ENCODE data around the gene SCN1A. TPM values are rescaled to one million over a fixed set of nuclear protein-coding genes. Genes with fewer than 3 reads are reported as not detected.

Gene SCN1A
- total RNA-seq, 2 donors from 2014 or later, result not detected

- no peaks in the 10 kb centered on the region for H3K36me3 ChIP-seq (replicated peaks in 1 of 2; ENCODE audit: insufficient read depth in 1 of 2, low read depth in 2 of 2)
- no peaks in the 10 kb centered on the region for H3K27me3 ChIP-seq
- WGBS, 2 donors, result 45 to 84% methylated on average over 2 of the region's 2 CpGs
- no peak overlapping the region for H3K27ac ChIP-seq
- TF ChIP-seq CTCF (IDR thresholded peaks at IDR 0.05) (no peak), POLR2A (IDR thresholded peaks at IDR 0.05) (no peak)
- H3K4me3 ChIP-seq, result no peak overlapping the region
- H3K4me1 ChIP-seq, result no peaks in the 10 kb centered on the region
- DNase-seq, result no peak
- no peak for ATAC-seq
- intact Hi-C loops (cut with DNase I), result no loop called here
- H3K9me3 ChIP-seq, result no peaks in the 10 kb centered on the region
These were observed 53.8 kb downstream of the SCN1A start for GRCh38 chr2:166074011-166074410.

- Histone ChIP-seq H3K9me3 (no peaks in the 10 kb centered on the region), H3K36me3 (replicated peaks in 1 of 2; ENCODE audit: insufficient read depth in 1 of 2, low read depth in 2 of 2) (no peaks in the 10 kb centered on the region), H3K27me3 (no peaks in the 10 kb centered on the region), H3K4me3 (no peak overlapping the region), H3K27ac (no peak overlapping the region), H3K4me1 (no peaks in the 10 kb centered on the region)
- DNase-seq (no peak), ATAC-seq (no peak)
- 48 to 51% methylated on average over 3 of the region's 3 CpGs for WGBS, 2 donors
- intact Hi-C loops (cut with DNase I), result no loop called here
- TF ChIP-seq POLR2A (IDR thresholded peaks at IDR 0.05) (no peak), CTCF (IDR thresholded peaks at IDR 0.05) (no peak)
These were observed 57.6 kb downstream of the SCN1A start for GRCh38 chr2:166070231-166070630.

- H3K36me3 ChIP-seq (replicated peaks in 1 of 2; ENCODE audit: insufficient read depth in 1 of 2, low read depth in 2 of 2), result no peaks in the 10 kb centered on the region
- intact Hi-C loops (cut with DNase I), result loop anchor here (10.0 kb wide), 1 partner anchor 116 kb away; no protein-coding TSS in a partner anchor
- H3K4me3 ChIP-seq, result no peak overlapping the region
- TF ChIP-seq POLR2A (IDR thresholded peaks at IDR 0.05) (no peak), CTCF (IDR thresholded peaks at IDR 0.05) (no peak)
- DNase-seq, result no peak
- 57 to 63% methylated on average over 1 of the region's 1 CpG for WGBS, 2 donors
- no peaks in the 10 kb centered on the region for H3K9me3 ChIP-seq
- H3K27me3 ChIP-seq, result no peaks in the 10 kb centered on the region
- no peaks in the 10 kb centered on the region for H3K4me1 ChIP-seq
- H3K27ac ChIP-seq, result no peak overlapping the region
- ATAC-seq, result no peak
These were observed 58.8 kb downstream of the SCN1A start for GRCh38 chr2:166068981-166069380.

- Histone ChIP-seq H3K36me3 (replicated peaks in 1 of 2; ENCODE audit: insufficient read depth in 1 of 2, low read depth in 2 of 2) (no peaks in the 10 kb centered on the region), H3K27me3 (no peaks in the 10 kb centered on the region), H3K9me3 (no peaks in the 10 kb centered on the region), H3K27ac (no peak overlapping the region), H3K4me3 (no peak overlapping the region), H3K4me1 (no peaks in the 10 kb centered on the region)
- 77 to 84% methylated on average over 2 of the region's 2 CpGs for WGBS, 2 donors
- DNase-seq, result peak in 1 of 4 donors; percentile 6
- intact Hi-C loops (cut with DNase I), result loop anchor here (10.0 kb wide), 1 partner anchor 118 kb away; no protein-coding TSS in a partner anchor
- ATAC-seq, result no peak
- no peak for TF ChIP-seq POLR2A (IDR thresholded peaks at IDR 0.05)
- TF ChIP-seq CTCF (IDR thresholded peaks at IDR 0.05), result no peak
These were observed 60.6 kb downstream of the SCN1A start for GRCh38 chr2:166067229-166067628.

- intact Hi-C loops (cut with DNase I), result loop anchor here (10.0 kb wide), 1 partner anchor 125 kb away; no protein-coding TSS in a partner anchor
- ATAC-seq (no peak), DNase-seq (no peak)
- Histone ChIP-seq H3K27me3 (no peaks in the 10 kb centered on the region), H3K9me3 (no peaks in the 10 kb centered on the region), H3K4me1 (peaks cover 5% of the 10 kb centered on the region), H3K36me3 (replicated peaks in 1 of 2; ENCODE audit: insufficient read depth in 1 of 2, low read depth in 2 of 2) (no peaks in the 10 kb centered on the region), H3K4me3 (no peak overlapping the region), H3K27ac (no peak overlapping the region)
- TF ChIP-seq POLR2A (IDR thresholded peaks at IDR 0.05), result no peak
- TF ChIP-seq CTCF (IDR thresholded peaks at IDR 0.05), result no peak
- WGBS, 2 donors, result 65 to 77% methylated on average over 4 of the region's 4 CpGs
These were observed 67.6 kb downstream of the SCN1A start for GRCh38 chr2:166060191-166060590.
